ENCODE measurements around the gene FOXP4. TPM values are rescaled to one million over a fixed set of nuclear protein-coding genes. Genes with fewer than 3 reads are reported as not detected.

The FOXP4 gene
- total RNA-seq, 4 donors from 2014 or later: 2.4 to 15.1 (median 4.9) TPM

DNA sequence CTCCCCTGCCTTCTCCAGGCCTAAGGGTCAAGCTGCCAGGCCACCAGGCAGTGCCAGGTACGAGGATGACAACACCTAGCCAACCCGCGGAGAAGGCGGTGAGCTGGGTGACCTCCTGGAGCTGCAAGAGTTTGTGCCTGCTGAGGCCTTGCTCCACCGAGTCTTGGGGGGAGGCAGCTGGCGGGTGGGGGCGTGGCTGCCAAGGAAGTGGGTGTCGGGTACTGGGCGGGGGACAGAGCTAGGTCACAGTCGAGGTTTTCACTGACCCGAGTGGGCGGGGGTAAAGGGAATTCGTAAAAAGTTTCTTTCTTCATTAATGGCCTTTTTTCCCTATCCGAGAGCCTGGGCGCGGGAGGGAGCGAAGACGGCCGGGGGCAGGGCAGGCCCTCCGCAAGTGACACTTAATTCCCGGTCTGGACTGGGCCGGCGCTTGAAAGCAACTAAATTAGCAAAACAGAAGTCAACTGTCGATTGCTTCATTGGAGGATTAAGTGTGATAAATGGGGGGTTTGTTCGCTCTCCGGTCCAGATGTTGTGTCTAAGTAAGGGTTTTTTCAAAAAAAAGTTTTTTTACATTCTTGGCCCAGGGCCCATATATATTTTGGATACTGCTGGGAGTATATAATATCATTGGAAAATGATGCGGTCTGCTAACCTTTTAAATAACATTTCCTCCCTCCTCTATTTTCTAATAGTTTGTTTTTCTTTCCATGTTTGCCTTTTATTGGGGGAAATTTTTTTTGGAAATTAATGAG is 43.1 kb upstream of the FOXP4 start:
- TF ChIP-seq, protein P1, sequence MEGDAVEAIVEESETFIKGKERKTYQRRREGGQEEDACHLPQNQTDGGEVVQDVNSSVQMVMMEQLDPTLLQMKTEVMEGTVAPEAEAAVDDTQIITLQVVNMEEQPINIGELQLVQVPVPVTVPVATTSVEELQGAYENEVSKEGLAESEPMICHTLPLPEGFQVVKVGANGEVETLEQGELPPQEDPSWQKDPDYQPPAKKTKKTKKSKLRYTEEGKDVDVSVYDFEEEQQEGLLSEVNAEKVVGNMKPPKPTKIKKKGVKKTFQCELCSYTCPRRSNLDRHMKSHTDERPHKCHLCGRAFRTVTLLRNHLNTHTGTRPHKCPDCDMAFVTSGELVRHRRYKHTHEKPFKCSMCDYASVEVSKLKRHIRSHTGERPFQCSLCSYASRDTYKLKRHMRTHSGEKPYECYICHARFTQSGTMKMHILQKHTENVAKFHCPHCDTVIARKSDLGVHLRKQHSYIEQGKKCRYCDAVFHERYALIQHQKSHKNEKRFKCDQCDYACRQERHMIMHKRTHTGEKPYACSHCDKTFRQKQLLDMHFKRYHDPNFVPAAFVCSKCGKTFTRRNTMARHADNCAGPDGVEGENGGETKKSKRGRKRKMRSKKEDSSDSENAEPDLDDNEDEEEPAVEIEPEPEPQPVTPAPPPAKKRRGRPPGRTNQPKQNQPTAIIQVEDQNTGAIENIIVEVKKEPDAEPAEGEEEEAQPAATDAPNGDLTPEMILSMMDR (IDR thresholded peaks at IDR 0.05; ENCODE audit: low read depth): no peak

DNA sequence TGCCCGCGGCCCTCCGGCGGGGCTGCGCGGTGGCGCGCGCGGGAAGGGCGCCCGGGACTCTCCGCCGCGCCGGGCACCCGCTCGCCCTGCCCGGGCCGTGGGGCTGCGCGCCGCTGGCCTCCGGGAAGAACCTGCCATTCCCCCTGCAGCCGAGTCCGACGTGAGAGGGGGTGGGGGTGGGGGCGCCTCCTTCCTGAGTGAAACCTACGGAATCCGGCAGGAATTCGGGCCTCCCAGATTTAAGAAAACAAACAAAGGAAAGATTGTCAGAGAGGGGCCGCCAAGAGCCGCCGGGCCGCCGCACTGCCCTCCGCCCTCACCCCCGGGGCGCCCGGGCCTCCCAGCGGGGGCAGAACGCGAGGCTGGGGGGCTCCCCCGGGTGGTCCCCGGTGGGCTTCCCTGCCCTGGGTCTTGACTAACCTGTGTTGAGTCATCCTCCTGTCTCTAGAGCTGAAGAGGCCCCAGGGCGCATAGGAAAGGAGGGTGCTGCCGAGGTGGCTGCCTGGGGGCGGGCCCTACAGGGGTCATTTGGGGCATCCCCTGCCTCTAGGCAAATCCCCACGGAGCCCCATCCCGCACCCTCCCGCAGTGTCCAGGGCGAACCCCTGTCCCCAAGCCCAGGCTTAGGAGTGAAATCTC is 42.2 kb upstream of the FOXP4 start:
- TF ChIP-seq, protein P1 (IDR thresholded peaks at IDR 0.05; ENCODE audit: low read depth): no peak

DNA sequence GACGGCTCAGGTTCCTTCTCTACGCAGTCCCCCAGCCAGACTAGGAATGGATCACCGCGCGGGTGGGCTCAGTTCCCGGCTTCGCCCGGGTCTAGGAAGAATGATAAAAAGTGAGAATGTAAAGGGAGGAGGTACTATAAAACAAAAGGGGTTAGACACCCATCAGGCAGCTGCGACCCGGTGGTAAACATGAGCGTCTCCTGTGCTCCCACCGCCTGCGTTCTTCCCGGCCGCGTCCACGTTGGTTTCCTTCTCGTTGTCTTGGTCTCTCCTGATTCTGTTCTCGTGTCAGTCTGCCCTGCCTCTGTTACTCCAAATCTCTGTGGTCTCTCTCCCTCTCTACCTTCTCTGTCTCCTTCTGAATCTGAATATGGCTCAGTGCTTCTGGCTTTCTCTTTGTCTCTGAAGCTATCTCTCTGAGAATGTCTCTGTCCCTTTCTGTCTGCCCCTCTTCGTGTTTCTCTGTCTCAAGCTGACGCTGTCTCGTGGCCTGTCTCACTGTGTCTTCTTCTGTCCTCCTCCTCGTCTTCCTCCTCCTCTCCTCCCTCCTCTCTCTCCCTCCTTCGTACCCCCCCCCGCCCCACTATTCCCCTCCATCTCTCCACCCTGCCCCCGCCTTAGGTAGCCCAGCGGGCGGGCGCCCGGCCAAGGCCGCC is 41.6 kb upstream of the FOXP4 start:
- TF ChIP-seq, protein P1 (IDR thresholded peaks at IDR 0.05; ENCODE audit: low read depth): no peak

DNA sequence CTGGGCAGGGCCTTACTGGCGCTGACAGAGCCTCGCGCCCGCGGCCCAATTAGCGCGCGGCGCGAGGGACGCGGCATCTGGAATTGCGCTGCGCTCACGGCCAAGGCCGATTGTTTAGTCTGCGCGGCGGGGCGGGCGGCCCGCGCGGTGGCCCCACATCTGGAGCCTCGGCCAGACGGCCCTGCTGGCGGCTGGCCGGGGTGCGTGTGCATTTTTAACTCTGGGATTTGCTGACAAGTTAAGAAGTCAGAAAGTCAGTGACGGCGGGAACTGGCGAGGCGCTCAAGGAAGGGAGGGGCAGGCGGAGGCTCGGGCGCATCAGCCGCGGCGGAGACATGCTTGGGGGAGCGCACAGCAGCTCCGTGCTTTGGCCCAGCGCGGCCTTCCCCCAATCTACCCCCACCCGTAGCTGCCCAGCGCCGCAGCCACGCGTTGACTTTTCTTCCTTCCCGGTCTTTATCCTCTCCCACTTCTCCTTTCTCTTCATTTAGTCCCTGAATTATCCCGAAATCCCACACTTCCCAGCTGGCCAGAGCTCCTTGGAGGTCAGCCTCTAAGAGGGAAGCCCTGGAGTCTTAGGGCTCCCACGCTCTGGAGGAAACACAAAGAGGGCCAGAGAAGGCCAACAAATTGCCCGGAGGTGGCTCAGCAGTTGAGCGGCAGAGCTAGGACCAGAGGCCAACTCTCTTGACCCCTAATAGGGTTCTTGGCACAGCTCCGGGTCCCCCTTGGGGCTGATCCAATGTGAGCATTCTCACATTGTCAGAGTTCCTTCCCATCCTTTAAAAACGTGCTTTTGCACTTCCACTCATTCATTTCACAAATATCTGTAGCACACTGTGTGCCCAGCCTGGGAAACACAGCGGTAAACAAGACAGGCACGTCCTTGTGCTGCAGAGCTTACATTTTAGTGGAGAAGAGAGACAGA is 40.8 kb upstream of the FOXP4 start:
- TF ChIP-seq, protein P1 (IDR thresholded peaks at IDR 0.05; ENCODE audit: low read depth): no peak

DNA sequence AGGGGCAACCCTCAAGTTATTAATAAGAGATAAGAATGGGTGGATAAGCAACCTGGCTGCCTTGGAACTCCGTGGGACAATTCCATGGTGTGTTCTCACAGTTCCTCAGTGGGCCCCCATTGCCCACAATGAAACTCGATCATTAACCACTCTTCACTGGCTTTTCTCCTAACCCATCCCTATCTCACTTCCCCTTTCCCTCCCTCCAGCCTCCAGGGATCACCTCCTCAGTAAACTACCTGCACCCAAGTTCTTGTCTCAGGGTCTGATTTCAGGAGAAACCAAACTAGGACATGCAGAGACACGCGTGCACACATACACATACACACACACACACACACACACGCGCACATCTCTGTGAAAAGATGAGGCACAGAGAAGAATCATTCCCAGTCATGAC is 37.7 kb upstream of the FOXP4 start:
- TF ChIP-seq, protein P1 (IDR thresholded peaks at IDR 0.05; ENCODE audit: low read depth): no peak

DNA sequence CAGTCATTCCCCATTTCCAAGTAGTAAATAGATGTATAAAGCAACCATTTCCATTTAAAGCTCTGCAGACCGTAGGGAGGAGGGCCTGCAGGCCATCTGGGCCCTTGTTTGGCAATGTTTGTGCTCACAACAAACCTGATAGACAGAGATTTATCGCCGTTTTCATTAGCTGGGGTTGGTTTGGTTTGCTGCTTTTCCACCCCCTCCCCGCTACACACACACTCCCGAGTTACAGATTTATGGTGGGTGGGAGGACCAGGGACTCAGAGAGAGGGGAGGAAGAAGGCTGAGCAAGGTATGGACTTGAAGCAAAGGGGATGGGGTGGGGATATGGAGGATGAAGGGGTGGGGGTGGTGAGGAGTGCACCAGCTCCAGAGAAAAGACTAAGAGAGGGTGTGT is 36.6 kb upstream of the FOXP4 start:
- TF ChIP-seq, protein P1 (IDR thresholded peaks at IDR 0.05; ENCODE audit: low read depth): no peak

Data from subcutaneous adipose tissue (tissue), 4 donors.